Thyroid gland (tissue), 4 donors: Measurements from ENCODE around the gene SEC63.

Source experiments
- POLR2A ChIP-seq, 2 donors: fragments of 450-650 bp; IDR thresholded peaks; one replicate each; pipeline ENCODE4 v1.6.1; 2017; ENCODE audit warnings: antibody characterized with exemption in 2 of 2, mild to moderate bottlenecking in 2 of 2, moderate library complexity in 1 of 2
- TF ChIP-seq, protein P1 (sequence below), 6 experiments: fragments of 200-600 bp in 3 of 6; fragments of 450-650 bp in 3 of 6; sonication (generic) in 3 of 6; IDR thresholded peaks; one replicate each; pipeline ENCODE4 v1.5.1; 2016 to 2019; ENCODE audit warnings: antibody characterized with exemption in 6 of 6, mild to moderate bottlenecking in 2 of 6, inconsistent platforms in 1 of 6, moderate library complexity in 1 of 6

GRCh38 chr6:107911692-107912091, 46.3 kb downstream of the SEC63 start:
- TF ChIP-seq, protein P1, sequence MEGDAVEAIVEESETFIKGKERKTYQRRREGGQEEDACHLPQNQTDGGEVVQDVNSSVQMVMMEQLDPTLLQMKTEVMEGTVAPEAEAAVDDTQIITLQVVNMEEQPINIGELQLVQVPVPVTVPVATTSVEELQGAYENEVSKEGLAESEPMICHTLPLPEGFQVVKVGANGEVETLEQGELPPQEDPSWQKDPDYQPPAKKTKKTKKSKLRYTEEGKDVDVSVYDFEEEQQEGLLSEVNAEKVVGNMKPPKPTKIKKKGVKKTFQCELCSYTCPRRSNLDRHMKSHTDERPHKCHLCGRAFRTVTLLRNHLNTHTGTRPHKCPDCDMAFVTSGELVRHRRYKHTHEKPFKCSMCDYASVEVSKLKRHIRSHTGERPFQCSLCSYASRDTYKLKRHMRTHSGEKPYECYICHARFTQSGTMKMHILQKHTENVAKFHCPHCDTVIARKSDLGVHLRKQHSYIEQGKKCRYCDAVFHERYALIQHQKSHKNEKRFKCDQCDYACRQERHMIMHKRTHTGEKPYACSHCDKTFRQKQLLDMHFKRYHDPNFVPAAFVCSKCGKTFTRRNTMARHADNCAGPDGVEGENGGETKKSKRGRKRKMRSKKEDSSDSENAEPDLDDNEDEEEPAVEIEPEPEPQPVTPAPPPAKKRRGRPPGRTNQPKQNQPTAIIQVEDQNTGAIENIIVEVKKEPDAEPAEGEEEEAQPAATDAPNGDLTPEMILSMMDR (IDR thresholded peaks at IDR 0.05) = no peak
- TF ChIP-seq POLR2A (IDR thresholded peaks at IDR 0.05) = no peak
